Esophagus muscularis mucosa (tissue), 3 donors: Measurements from ENCODE around the gene NR1D2.

ENCODE experiments used
- CTCF ChIP-seq, 3 experiments: fragments of 200-600 bp in 2 of 3; fragments of 450-650 bp in 1 of 3; sonication (generic) in 2 of 3; IDR thresholded peaks; one replicate each; pipeline ENCODE4 v1.5.1; 2017 to 2019; ENCODE audit warnings: antibody characterized with exemption in 3 of 3, mild to moderate bottlenecking in 2 of 3, moderate library complexity in 1 of 3
- POLR2A ChIP-seq: fragments of 450-650 bp; IDR thresholded peaks from one replicate; pipeline ENCODE4 v1.6.1; 2017; ENCODE audit warnings: antibody characterized with exemption, moderate library complexity, mild to moderate bottlenecking, low read depth

GRCh38 chr3:23926736-23927135 is 18.4 kb upstream of the NR1D2 start:
- TF ChIP-seq CTCF (IDR thresholded peaks at IDR 0.05) (no peak), POLR2A (no peak)
